OCI-LY1 (cell line): ENCODE measurements around the gene CPM.

ENCODE experiments used
- CTCF ChIP-seq: fragments of 200-600 bp; sonication (generic), shearing (Covaris generic); IDR thresholded peaks from 2 replicates; pipeline ENCODE4 v1.5.1; 2017; ENCODE audit warnings: mild to moderate bottlenecking, antibody characterized with exemption, low read length, moderate library complexity, mixed read lengths
- EZH2 ChIP-seq: fragments of 200-600 bp; sonication (generic), shearing (Covaris generic); IDR thresholded peaks from 2 replicates; pipeline ENCODE4 v1.8.0; 2017; ENCODE audit warnings: borderline replicate concordance, mixed run types, mild to moderate bottlenecking, antibody characterized with exemption, low read length, moderate library complexity, mixed read lengths

DNA sequence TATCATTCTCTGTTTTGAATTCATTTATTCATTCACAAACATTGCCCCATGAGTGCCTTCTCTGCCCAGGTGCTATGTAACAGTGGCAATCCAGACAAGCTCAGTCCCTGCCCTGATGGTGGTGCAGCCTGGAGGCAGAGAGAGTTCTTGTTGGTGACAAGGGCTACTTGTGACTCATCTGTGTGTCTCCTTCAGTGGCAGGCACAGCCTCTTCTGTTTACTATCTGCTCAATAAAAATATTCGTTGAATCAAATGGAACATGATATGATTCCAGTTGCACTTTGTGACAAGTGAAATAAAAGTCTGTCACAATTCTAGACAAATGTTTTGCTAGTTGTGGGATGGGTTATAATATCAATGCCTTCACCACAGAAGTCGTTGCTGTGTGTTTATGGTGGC is 20.6 kb upstream of the CPM start:
- TF ChIP-seq CTCF, result no peak
- no peak for TF ChIP-seq EZH2
